Measurements from ENCODE around the gene XPO6.
"Not testable (repeated sequence)": the region's sequence is repeated elsewhere in the genome, so short reads cannot be mapped to it uniquely, and the experiment has no call there.

GRCh38 chr16:28115866-28116265 is 95.9 kb downstream of the XPO6 start:
- not testable (repeated sequence) for TF ChIP-seq CTCF (IDR thresholded peaks at IDR 0.05; ENCODE audit: poor library complexity, severe bottlenecking); EZH2 (IDR thresholded peaks at IDR 0.05; ENCODE audit: borderline replicate concordance, insufficient read depth, low read length, poor library complexity, severe bottlenecking)
